ENCODE measurements around the gene DRAM1. TPM values are rescaled to one million over a fixed set of nuclear protein-coding genes. Genes with fewer than 3 reads are reported as not detected.
"Not testable (repeated sequence)": the region's sequence is repeated elsewhere in the genome, so short reads cannot be mapped to it uniquely, and the experiment has no call there.

The DRAM1 gene
- total RNA-seq, 1 donor from 2014 or later: 3.0 TPM

GRCh38 chr12:101866615-101867373 is 10.6 kb upstream of the DRAM1 start:
- H3K27ac Mint-ChIP-seq: no peak overlapping the region
- intact Hi-C loops (cut with micrococcal nuclease): no loop called here

GRCh38 chr12:101867619-101868018 is 9.8 kb upstream of the DRAM1 start:
- H3K27me3 Mint-ChIP-seq (ENCODE audit: low read depth); H3K4me1 Mint-ChIP-seq (ENCODE audit: low read depth); intact Hi-C loops (cut with micrococcal nuclease); H3K4me3 Mint-ChIP-seq (ENCODE audit: low read depth); H3K36me3 Mint-ChIP-seq (ENCODE audit: low read depth); H3K27ac Mint-ChIP-seq; DNase-seq (ENCODE audit: low spot score): not testable (repeated sequence)
- peaks cover 21% of the 10 kb centered on the region for H3K9me3 Mint-ChIP-seq

More at GRCh38 chr12:101866615-101867373, 10.6 kb upstream of the DRAM1 start:
- Mint-ChIP-seq H3K4me1 (ENCODE audit: low read depth) (peaks cover 10% of the 10 kb centered on the region), H3K36me3 (ENCODE audit: low read depth) (peaks cover 7% of the 10 kb centered on the region), H3K9me3 (peaks cover 21% of the 10 kb centered on the region), H3K4me3 (ENCODE audit: low read depth) (no peak overlapping the region), H3K27me3 (ENCODE audit: low read depth) (peaks cover 2% of the 10 kb centered on the region)
- DNase-seq (ENCODE audit: low spot score): no peak

- Mint-ChIP-seq H3K27ac (no peak overlapping the region), H3K4me1 (ENCODE audit: low read depth) (peaks cover 9% of the 10 kb centered on the region), H3K36me3 (ENCODE audit: low read depth) (no peaks in the 10 kb centered on the region), H3K27me3 (ENCODE audit: low read depth) (peaks cover 2% of the 10 kb centered on the region), H3K4me3 (ENCODE audit: low read depth) (no peak overlapping the region), H3K9me3 (peaks cover 7% of the 10 kb centered on the region)
- DNase-seq (ENCODE audit: low spot score): no peak
- intact Hi-C loops (cut with micrococcal nuclease): no loop called here
Observed at GRCh38 chr12:101870925-101871324, 6.5 kb upstream of the DRAM1 start.

DNA sequence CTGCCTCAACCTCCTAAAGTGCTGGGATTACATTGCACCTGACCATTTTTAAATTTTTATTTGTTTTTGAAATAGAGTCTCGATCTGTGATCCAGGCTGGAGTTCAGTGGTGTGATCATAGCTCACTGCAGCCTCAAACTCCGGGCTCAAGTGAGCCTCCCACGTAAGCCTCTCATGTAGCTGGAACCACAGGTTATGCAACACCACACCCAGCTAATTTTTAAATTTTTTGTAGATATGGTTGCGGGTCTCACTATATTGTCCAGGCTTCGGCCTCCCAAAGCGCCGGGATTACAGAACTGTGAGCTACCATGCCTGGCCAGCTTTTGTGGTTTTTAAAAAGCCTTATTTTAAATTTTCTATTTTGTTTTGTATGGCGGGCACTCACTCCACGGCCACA is 2.2 kb upstream of the DRAM1 start:
- peaks cover 13% of the 10 kb centered on the region for H3K4me1 Mint-ChIP-seq (ENCODE audit: low read depth)
- H3K36me3 Mint-ChIP-seq (ENCODE audit: low read depth): peaks cover 2% of the 10 kb centered on the region
- no peak overlapping the region for H3K27ac Mint-ChIP-seq
- no peak overlapping the region for H3K4me3 Mint-ChIP-seq (ENCODE audit: low read depth)
- intact Hi-C loops (cut with micrococcal nuclease): loop anchor here (5.0 kb wide), 1 partner anchor 43 kb away; the partner anchor contains the start of gene GNPTAB
- peaks cover 8% of the 10 kb centered on the region for H3K27me3 Mint-ChIP-seq (ENCODE audit: low read depth)
- no peak for DNase-seq (ENCODE audit: low spot score)
- H3K9me3 Mint-ChIP-seq: no peaks in the 10 kb centered on the region

GRCh38 chr12:101876322-101876860 is 989 bp upstream of the DRAM1 start:
- peak overlapping the region; percentile 91 for H3K4me3 Mint-ChIP-seq (ENCODE audit: low read depth)
- peaks cover 2% of the 10 kb centered on the region for H3K36me3 Mint-ChIP-seq (ENCODE audit: low read depth)
- intact Hi-C loops (cut with micrococcal nuclease): loop anchor here (5.0 kb wide), 1 partner anchor 44 kb away; the partner anchor contains the start of gene GNPTAB
- DNase-seq (ENCODE audit: low spot score): no peak
- peaks cover 10% of the 10 kb centered on the region for H3K27me3 Mint-ChIP-seq (ENCODE audit: low read depth)
- H3K4me1 Mint-ChIP-seq (ENCODE audit: low read depth): peaks cover 13% of the 10 kb centered on the region
- no peaks in the 10 kb centered on the region for H3K9me3 Mint-ChIP-seq
- H3K27ac Mint-ChIP-seq: peak overlapping the region; percentile 46

- intact Hi-C loops (cut with micrococcal nuclease): loop anchor here (5.0 kb wide), 1 partner anchor 46 kb away; the partner anchor contains the start of gene GNPTAB
- Mint-ChIP-seq H3K27me3 (ENCODE audit: low read depth) (peaks cover 12% of the 10 kb centered on the region), H3K36me3 (ENCODE audit: low read depth) (peaks cover 2% of the 10 kb centered on the region), H3K9me3 (no peaks in the 10 kb centered on the region), H3K27ac (peak overlapping the region; percentile 90), H3K4me1 (ENCODE audit: low read depth) (peaks cover 15% of the 10 kb centered on the region), H3K4me3 (ENCODE audit: low read depth) (peak overlapping the region; percentile 91)
- no peak for DNase-seq (ENCODE audit: low spot score)
Observed at GRCh38 chr12:101877806-101878242, 444 bp downstream of the DRAM1 start.

DNA sequence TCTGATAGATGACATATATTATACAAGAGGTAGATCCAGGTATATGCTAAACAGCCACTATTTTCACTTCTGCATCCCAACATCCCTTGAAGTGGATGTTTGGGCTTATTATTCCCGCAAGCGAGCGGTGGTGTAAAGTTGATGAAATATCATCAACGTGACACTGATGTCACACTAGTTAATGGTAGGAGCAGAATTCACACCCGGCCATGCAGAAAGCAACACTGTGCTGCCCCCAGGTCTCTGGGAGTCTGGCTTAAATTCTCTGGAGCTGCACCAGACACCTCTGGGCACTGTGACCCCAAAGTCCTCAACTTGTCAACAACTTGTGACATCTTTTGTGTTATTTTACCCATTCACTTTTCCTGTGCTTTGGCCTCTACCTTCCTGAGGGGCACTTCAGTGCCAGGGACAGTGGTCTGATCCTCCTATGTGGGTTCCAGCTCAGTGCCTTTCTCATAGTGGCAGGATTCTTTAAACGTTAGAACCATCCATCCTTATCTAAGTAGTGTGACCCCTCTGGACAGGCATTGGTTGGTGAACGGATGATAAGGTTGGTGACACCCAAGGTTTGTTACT is 952 bp downstream of the DRAM1 start:
- no peaks in the 10 kb centered on the region for H3K9me3 Mint-ChIP-seq
- peaks cover 15% of the 10 kb centered on the region for H3K4me1 Mint-ChIP-seq (ENCODE audit: low read depth)
- H3K4me3 Mint-ChIP-seq (ENCODE audit: low read depth): peak overlapping the region; percentile 91
- peaks cover 2% of the 10 kb centered on the region for H3K36me3 Mint-ChIP-seq (ENCODE audit: low read depth)
- H3K27ac Mint-ChIP-seq: peak overlapping the region; percentile 90
- peaks cover 12% of the 10 kb centered on the region for H3K27me3 Mint-ChIP-seq (ENCODE audit: low read depth)
- no peak for DNase-seq (ENCODE audit: low spot score)
- intact Hi-C loops (cut with micrococcal nuclease): loop anchor here (5.0 kb wide), 1 partner anchor 46 kb away; the partner anchor contains the start of gene GNPTAB

- Mint-ChIP-seq H3K36me3 (ENCODE audit: low read depth) (peaks cover 2% of the 10 kb centered on the region), H3K9me3 (no peaks in the 10 kb centered on the region), H3K27ac (no peak overlapping the region), H3K4me3 (ENCODE audit: low read depth) (no peak overlapping the region), H3K4me1 (ENCODE audit: low read depth) (peaks cover 15% of the 10 kb centered on the region), H3K27me3 (ENCODE audit: low read depth) (peaks cover 12% of the 10 kb centered on the region)
- intact Hi-C loops (cut with micrococcal nuclease): no loop called here
- no peak for DNase-seq (ENCODE audit: low spot score)
Observed at GRCh38 chr12:101880769-101881168, 3.4 kb downstream of the DRAM1 start.

- Mint-ChIP-seq H3K36me3 (ENCODE audit: low read depth) (peaks cover 2% of the 10 kb centered on the region), H3K27ac (no peak overlapping the region), H3K4me3 (ENCODE audit: low read depth) (no peak overlapping the region), H3K27me3 (ENCODE audit: low read depth) (peaks cover 12% of the 10 kb centered on the region), H3K4me1 (ENCODE audit: low read depth) (peaks cover 15% of the 10 kb centered on the region), H3K9me3 (no peaks in the 10 kb centered on the region)
- intact Hi-C loops (cut with micrococcal nuclease): no loop called here
- no peak for DNase-seq (ENCODE audit: low spot score)
Observed at GRCh38 chr12:101881228-101881627, 3.8 kb downstream of the DRAM1 start.

DNA sequence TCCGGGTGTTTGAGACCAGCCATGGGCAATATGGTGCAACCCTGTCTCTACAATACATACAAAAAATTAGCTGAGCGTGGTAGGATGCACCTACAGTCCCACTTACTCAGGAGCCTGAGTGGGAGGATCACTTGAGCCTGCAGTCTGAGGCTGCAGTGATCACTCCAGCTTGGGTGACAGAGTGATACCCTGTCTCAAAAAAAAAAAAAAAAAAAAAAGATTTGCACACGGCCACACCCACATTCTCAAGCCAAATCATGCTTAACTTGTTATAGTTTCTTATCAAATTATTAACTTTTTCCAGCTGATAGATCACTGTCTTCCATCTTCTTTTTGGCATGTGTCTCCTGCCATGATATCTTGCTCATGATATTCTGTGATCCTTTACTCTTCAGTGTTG is 6.8 kb downstream of the DRAM1 start:
- intact Hi-C loops (cut with micrococcal nuclease): no loop called here

DNA sequence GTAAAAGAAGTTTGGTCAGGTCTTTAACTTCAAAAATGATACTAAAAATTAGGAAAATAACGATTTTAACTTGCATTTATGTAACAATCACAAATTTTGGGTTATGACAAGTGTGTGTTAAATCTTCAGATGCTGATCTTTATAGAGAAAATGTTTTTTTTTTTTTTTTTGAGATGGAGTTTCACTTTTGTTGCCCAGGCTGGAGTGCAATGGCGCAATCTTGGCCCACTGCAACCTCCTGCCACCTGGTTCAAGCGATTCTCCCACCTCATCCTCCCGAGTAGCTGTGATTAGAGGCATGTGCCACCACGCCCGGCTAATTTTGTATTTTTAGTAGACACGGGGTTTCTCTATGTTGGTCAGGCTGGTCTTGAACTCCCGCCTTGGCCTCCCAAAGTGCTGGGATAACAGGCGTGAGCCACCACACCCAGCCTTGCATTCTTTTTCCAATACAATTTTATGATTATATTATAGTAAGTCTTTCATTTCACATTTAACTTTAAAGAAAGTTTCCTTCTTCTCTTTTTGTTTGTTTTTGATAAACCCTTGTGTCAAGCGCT is 7.5 kb downstream of the DRAM1 start:
- H3K27me3 Mint-ChIP-seq (ENCODE audit: low read depth); DNase-seq (ENCODE audit: low spot score); H3K9me3 Mint-ChIP-seq; H3K36me3 Mint-ChIP-seq (ENCODE audit: low read depth); intact Hi-C loops (cut with micrococcal nuclease); H3K27ac Mint-ChIP-seq; H3K4me1 Mint-ChIP-seq (ENCODE audit: low read depth); H3K4me3 Mint-ChIP-seq (ENCODE audit: low read depth): not testable (repeated sequence)

More for the DNA sequence above, 6.8 kb downstream of the DRAM1 start:
- no peaks in the 10 kb centered on the region for H3K9me3 Mint-ChIP-seq
- H3K4me1 Mint-ChIP-seq (ENCODE audit: low read depth): peaks cover 5% of the 10 kb centered on the region
- H3K27ac Mint-ChIP-seq: no peak overlapping the region
- no peak for DNase-seq (ENCODE audit: low spot score)
- H3K36me3 Mint-ChIP-seq (ENCODE audit: low read depth): no peaks in the 10 kb centered on the region
- peaks cover 4% of the 10 kb centered on the region for H3K27me3 Mint-ChIP-seq (ENCODE audit: low read depth)
- H3K4me3 Mint-ChIP-seq (ENCODE audit: low read depth): no peak overlapping the region

DNA sequence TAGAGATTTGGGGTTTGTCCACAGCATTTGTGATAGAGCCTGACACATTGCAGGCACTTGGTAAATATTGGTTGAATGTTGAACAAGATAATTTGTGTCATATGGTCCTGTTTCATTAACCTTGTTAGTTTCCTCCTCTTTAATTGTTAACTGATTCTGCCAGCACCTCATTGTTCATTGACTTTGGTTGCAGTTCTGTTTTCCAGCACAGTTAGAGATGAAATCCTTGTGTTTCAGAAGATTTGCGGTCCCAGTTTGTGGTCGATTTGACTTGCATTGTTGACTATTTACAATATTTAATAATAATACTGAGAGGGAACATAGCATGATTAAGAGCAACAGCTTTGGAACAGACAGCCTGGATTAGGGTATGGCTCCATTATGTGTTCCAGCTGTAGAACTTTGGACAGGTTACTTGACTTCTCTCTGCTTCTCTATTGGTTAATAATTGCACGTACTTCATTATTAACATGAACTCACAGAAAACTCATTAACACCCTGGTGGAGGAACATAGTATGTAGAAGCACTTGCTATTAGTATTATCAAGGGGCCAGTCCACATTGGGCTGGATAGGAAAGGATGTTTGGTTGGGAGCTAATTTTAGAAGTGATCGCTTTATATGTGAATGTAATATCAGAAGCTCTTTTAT is 8.7 kb downstream of the DRAM1 start:
- intact Hi-C loops (cut with micrococcal nuclease): no loop called here
- H3K9me3 Mint-ChIP-seq: no peaks in the 10 kb centered on the region
- no peak overlapping the region for H3K27ac Mint-ChIP-seq
- H3K4me1 Mint-ChIP-seq (ENCODE audit: low read depth): peaks cover 6% of the 10 kb centered on the region
- H3K4me3 Mint-ChIP-seq (ENCODE audit: low read depth): no peak overlapping the region
- peaks cover 4% of the 10 kb centered on the region for H3K27me3 Mint-ChIP-seq (ENCODE audit: low read depth)
- no peak for DNase-seq (ENCODE audit: low spot score)
- no peaks in the 10 kb centered on the region for H3K36me3 Mint-ChIP-seq (ENCODE audit: low read depth)
